Measurements from ENCODE around the gene THEMIS. TPM values are rescaled to one million over a fixed set of nuclear protein-coding genes. Genes with fewer than 3 reads are reported as not detected.
"Not testable (repeated sequence)": the region's sequence is repeated elsewhere in the genome, so short reads cannot be mapped to it uniquely, and the experiment has no call there.

Gene THEMIS
- polyA plus RNA-seq (2012; ENCODE audit: insufficient read depth, insufficient read length): 23.4 TPM

DNA sequence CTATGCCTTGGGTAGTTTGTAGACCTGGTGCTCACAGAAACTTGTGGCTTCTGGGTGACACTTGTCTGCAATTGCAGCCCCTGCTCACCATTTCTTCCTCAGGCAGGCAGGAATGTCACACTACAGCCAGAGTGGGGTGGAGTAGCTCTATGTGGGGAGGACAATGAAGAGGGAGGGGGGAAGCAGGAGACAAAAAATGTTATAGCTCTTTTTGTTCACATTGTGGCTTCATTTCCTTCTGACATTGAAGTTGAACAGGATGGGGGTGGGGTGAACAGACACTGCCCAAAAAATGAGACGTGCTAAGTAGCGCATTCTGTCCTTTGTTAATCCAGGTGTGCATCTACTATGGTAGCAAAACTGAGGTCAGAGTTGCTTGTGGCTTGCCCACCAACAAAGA lies at the start of gene THEMIS:
THEMIS (minus strand) TSS at position 124 of the 400 bp plus-strand sequence. CDS start 126 bp downstream, outside the sequence.
- H3K4me3 ChIP-seq (ENCODE audit: low read length): peak within 1 kb of the TSS; percentile 68
- peak; percentile 99 for DNase-seq (ENCODE audit: low read depth, low spot score)

DNA sequence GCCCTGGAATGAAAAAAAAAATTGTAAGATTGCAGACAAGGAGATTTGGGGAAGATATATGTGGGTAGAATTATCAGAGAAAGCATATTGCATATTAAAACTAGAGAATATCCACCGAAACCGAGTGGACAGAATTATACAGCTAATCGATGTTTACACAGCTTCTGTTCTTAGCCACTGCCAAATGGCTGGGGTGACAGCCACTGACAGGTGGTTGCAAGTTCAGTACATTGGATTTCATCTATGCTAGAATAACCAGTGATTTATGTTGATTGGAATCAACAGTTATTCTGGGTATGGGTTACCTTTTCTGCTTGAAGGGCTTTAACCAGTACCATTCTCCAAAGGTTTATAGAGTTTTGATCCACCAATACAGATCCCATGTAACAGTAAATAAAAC lies 48.4 kb upstream of the THEMIS start:
- H3K4me3 ChIP-seq (ENCODE audit: low read length): no peak overlapping the region
- no peak for DNase-seq (ENCODE audit: low read depth, low spot score)

GRCh38 chr6:127946388-127946787 lies 45.5 kb upstream of the THEMIS start:
- DNase-seq (ENCODE audit: low read depth, low spot score): no peak
- H3K4me3 ChIP-seq (ENCODE audit: low read length): no peak overlapping the region

GRCh38 chr6:127945434-127946097 lies 44.7 kb upstream of the THEMIS start:
- no peak for DNase-seq (ENCODE audit: low read depth, low spot score)
- H3K4me3 ChIP-seq (ENCODE audit: low read length): no peak overlapping the region

GRCh38 chr6:127941228-127941627 lies 40.4 kb upstream of the THEMIS start:
- no peak overlapping the region for H3K4me3 ChIP-seq (ENCODE audit: low read length)
- DNase-seq (ENCODE audit: low read depth, low spot score): no peak

DNA sequence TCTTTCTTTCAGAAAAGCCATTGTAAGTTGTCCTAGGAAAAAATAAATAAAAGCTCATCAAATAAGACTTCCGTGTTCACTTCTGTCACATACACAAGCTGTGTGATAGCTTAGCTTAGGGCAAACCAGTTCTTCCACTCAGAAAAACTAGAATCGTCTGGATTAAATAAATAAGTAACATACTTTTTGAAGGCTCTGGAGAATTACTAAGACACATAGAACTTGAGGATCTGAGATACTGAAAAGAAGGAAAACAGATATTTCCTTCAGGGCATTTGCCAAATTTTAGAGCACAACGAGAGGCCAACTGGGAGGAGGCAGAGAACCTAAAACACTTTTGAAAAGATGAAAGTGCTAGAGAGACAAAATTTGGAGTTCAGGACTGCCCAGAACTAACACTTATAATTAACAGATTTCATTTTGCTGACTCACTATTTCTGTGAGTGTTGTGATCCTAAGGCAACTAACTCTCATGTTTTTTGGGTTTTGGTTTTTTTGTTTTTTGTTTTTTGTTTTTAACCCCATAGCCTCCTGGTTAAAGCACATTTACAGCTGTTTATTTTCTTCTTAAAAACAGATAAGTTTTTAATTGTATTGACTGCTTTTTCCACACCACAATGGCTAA lies 38.7 kb upstream of the THEMIS start:
- DNase-seq (ENCODE audit: low read depth, low spot score): no peak

GRCh38 chr6:127938701-127939100 lies 37.8 kb upstream of the THEMIS start:
- no peak for DNase-seq (ENCODE audit: low read depth, low spot score)
- H3K4me3 ChIP-seq (ENCODE audit: low read length): no peak overlapping the region

More for the DNA sequence above, 38.7 kb upstream of the THEMIS start:
- H3K4me3 ChIP-seq (ENCODE audit: low read length): no peak overlapping the region

- H3K4me3 ChIP-seq (ENCODE audit: low read length): no peak overlapping the region
- DNase-seq (ENCODE audit: low read depth, low spot score): no peak
Observed at GRCh38 chr6:127937747-127938146, 36.9 kb upstream of the THEMIS start.

DNA sequence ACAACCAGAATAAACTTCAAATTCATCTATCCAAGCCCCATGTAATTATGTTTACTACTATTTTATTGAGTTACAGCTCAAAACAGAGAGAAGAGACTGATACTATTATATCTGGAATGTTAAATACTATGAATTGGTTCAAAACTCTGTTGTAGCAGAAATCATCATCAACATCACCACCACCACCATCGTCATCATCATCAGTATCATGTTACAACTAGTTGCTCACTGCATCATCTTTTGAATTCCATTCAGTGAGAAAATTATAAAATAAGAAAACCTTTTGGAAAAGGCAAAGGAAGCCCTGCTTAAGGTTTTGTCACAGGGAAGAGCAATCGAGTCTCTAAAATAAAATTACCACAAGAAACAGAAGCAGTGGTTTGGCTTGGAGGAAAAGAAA lies 36.2 kb upstream of the THEMIS start:
- no peak overlapping the region for H3K4me3 ChIP-seq (ENCODE audit: low read length)
- DNase-seq (ENCODE audit: low read depth, low spot score): no peak

- no peak for DNase-seq (ENCODE audit: low read depth, low spot score)
- no peak overlapping the region for H3K4me3 ChIP-seq (ENCODE audit: low read length)
Observed at GRCh38 chr6:127934956-127935355, 34.1 kb upstream of the THEMIS start.

GRCh38 chr6:127933852-127934840 lies 33.3 kb upstream of the THEMIS start:
- no peak for DNase-seq (ENCODE audit: low read depth, low spot score)
- H3K4me3 ChIP-seq (ENCODE audit: low read length): no peak overlapping the region

- no peak overlapping the region for H3K4me3 ChIP-seq (ENCODE audit: low read length)
- DNase-seq (ENCODE audit: low read depth, low spot score): no peak
Observed at GRCh38 chr6:127933137-127933536, 32.3 kb upstream of the THEMIS start.

DNA sequence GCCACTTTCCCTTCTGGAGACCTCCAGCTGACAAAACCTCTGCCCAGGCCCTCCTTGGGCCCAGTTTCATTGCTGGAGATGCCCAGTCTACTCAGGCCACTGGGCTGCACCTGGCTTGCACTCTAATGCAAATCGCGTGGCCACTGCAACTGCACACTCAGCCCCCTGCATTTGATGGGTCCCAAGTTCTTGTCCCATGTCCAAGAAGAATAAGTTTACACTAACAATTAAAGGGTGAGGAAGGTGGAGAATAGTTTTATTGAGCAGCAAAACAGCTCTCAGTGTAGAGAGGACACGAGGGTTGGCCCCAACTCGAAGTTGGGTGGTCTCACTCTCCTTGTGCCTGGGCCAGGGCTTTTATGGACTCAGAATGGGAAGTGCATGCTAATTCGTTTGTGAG lies 31.9 kb upstream of the THEMIS start:
- DNase-seq (ENCODE audit: low read depth, low spot score): no peak
- no peak overlapping the region for H3K4me3 ChIP-seq (ENCODE audit: low read length)

DNA sequence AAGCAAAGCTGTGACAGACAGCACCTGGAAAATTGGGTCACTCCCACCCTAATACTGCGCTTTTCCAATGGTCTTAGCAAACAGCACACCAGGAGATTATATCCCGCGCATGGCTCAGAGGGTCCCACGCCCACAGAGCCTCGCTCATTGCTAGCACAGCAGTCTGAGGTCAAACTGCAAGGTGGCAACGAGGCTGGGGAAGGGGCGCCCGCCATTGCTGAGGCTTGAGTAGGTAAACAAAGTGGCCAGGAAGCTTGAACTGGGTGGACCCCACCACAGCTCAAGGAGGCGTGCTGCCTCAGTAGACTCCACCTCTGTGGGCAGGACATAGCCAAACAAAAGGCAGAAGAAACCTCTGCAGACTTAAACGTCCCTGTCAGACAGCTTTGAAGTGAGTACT lies 25.6 kb upstream of the THEMIS start:
- not testable (repeated sequence) for DNase-seq (ENCODE audit: low read depth, low spot score); H3K4me3 ChIP-seq (ENCODE audit: low read length)

- no peak overlapping the region for H3K4me3 ChIP-seq (ENCODE audit: low read length)
- no peak for DNase-seq (ENCODE audit: low read depth, low spot score)
Observed at GRCh38 chr6:127924440-127924839, 23.6 kb upstream of the THEMIS start.

DNA sequence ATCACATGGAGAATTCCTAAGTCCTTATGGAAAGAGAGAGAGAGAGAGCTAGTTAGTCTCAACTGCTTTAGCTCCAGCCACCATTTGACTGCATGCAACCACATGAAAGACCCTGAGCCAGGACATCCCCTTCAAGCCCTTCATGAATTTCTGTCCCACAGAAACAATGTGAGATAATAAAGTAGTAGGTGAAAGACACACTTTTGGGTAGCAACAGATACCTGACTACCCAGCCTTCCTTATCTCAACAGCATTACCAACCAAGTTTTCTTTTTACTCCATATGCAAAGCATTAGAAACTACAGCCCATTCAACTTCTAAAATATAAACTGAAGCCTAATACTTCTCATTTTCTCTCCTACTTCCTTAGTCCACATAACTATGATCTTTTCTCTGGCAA lies 23.2 kb upstream of the THEMIS start:
- no peak for DNase-seq (ENCODE audit: low read depth, low spot score)

GRCh38 chr6:127923135-127923534 lies 22.3 kb upstream of the THEMIS start:
- no peak overlapping the region for H3K4me3 ChIP-seq (ENCODE audit: low read length)
- peak; percentile 90 for DNase-seq (ENCODE audit: low read depth, low spot score)

More for the DNA sequence above, 23.2 kb upstream of the THEMIS start:
- no peak overlapping the region for H3K4me3 ChIP-seq (ENCODE audit: low read length)

- no peak for DNase-seq (ENCODE audit: low read depth, low spot score)
- H3K4me3 ChIP-seq (ENCODE audit: low read length): 0 out of 2 replicates have a peak overlapping the region, but pooled peaks have one; percentile 7
Observed at GRCh38 chr6:127921982-127922381, 21.1 kb upstream of the THEMIS start.

DNA sequence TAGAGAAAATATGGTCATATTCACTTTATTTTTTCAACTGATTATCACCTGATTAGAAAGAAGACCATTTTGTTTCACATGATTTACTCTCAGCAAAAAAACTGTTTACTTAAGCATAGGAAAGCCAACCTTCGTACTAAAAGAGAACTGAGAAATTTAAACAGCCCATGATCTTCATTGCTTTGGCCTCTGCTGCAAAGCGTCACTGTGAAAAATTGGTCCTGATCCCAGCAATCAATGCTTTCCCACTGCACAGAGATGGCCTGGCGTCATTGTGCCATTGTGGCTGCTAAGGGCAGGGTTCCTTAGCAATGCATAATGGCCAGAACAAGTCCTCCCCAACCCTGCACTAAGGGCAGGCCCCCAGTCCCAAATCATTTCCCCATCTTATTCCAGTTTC lies 19.9 kb upstream of the THEMIS start:
- DNase-seq (ENCODE audit: low read depth, low spot score): no peak
- no peak overlapping the region for H3K4me3 ChIP-seq (ENCODE audit: low read length)
